ENCODE measurements around the gene LNX1.

LNX1 gene

DNA sequence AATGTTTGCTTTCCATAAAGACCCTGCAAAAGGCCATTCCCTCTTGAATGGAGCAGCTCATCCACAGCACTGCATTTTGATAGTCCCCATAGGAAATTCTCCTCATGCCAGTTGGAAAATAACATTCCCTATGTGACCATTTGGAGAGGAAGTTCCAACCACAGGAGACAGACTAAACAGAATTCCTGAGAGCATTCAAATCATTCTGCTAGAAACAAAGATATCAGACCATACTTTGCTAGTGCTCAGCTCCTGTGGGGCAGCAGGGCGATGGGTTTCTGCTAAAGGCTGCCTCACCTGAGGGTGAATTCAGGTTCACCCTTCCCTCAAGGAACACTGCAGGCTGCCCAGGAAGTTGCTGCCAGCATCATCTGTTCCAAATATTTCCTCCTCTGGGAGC is 58.8 kb downstream of the LNX1 start:
- no peak for DNase-seq

- no peak for DNase-seq
Measured at GRCh38 chr4:53531585-53532224, 59.6 kb downstream of the LNX1 start.

DNA sequence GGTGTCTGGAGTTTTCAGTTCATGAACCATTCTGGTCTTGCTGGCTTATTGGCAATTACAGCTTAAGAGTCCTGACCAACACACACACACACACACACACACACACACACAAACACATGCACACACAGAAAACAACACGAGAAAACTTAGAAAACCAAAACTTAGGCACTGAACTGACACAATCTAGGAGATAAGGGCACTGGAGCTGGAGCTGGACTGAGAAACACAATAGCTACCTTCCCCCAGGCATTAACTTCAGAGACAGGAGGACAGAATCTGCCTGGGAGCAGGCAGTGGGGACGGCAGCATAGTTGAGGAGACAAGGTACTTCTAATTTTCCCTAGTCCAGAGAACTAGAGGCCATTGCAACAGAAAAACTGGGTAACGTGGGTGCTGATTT is 62.3 kb downstream of the LNX1 start:
- no peak for DNase-seq

GRCh38 chr4:53527930-53528329 is 63.4 kb downstream of the LNX1 start:
- DNase-seq, result no peak

DNA sequence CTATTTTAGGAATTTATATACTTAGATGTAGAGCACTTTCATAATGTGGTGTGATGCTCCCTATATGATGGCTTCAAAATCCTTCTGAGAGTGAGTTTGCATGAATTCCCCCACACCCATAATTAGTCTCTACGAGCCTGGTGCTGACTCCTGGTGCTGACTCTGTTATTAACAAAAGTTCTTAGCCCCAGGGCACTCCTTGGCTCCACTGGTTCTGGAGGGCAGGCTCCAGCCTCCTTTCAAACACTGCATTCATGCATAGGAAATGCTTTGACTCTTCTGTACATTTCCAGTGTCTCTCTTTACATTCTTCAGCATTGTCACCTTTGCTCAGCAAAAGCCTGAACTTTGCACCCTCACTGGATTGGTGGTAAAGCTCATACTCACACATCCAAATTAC is 64.0 kb downstream of the LNX1 start:
- DNase-seq, result no peak

- DNase-seq, result no peak
Measured at GRCh38 chr4:53522334-53522733, 69.0 kb downstream of the LNX1 start.

DNA sequence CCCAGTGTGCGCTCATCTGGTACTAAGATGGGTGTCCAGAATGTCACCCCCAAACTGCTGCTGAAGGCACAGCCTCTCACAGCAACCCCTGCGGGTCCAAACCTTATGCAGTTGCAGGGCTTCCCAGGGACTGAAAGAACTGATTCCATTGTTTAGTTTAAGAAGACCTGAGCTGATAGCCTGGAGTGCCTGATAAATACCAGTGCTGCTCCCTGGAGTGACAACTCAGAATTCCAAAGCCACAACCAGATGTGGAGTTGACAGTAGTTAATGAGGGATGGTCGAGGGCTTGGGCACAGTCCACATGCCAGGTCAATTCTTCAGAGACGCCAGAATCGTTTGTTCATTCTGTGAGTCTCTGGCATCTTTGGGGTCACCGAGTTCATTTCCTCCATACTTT is 71.2 kb downstream of the LNX1 start:
- DNase-seq, result no peak

- DNase-seq, result no peak
Measured at GRCh38 chr4:53518807-53519206, 72.5 kb downstream of the LNX1 start.

DNA sequence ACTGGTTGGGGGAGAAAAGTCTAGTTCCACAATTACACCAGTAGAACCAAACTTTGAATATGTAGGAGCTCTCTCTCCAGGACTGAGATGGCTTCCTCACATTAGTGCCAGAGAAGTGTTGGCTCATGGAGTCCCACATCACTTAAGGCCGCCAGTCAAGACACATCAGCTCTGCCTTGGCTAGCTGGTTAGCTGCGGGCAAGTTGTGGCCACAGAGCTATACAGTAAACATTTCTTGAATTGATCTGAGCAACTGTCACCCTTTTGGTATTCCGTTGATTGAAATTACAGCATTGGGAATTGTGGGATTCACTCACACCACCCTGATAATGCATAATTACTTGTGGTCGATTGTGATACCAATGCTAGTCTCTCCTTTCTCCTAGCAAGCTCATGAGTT is 76.2 kb downstream of the LNX1 start:
- DNase-seq, result no peak

- no peak for DNase-seq
Measured at GRCh38 chr4:53514509-53514908, 76.8 kb downstream of the LNX1 start.

GRCh38 chr4:53512608-53513007 is 78.7 kb downstream of the LNX1 start:
- DNase-seq, result no peak

GRCh38 chr4:53511014-53511413 is 80.3 kb downstream of the LNX1 start:
- peak; percentile 52 to 81 for DNase-seq

- DNase-seq, result no peak
Measured at GRCh38 chr4:53510321-53510720, 81.0 kb downstream of the LNX1 start.

GRCh38 chr4:53508446-53508845 is 82.8 kb downstream of the LNX1 start:
- no peak for DNase-seq

DNA sequence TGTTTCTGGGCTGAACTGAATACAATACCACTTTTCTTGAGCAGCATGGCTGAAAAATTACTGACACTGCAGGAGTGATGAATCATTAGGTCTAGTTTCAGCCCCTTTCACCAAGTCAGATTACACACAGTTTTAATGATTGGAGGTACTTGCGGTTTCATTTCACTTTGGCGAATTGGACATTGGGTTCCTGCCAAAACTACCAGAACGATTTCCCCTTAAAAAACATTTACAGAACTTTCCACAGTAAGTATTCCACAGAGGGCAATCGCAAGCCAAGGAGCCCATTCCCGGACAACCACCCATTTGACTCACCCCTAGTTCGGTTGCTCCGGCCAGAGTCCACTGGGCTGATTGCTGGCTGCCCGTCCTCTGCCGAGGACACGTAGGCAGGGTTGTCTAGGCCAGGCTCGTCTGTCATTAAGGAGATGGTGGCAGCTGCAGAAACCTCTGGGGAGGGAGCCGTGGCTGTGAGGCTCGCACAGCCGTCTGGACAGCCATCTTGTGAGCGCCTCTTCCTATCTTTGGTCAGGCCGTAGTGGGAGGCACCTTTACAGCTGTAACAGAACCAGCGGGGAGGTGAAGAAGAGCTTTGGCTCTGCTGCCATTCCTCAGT is 83.5 kb downstream of the LNX1 start:
- peak in 1 of 2 experiments; percentile 24 for DNase-seq

DNA sequence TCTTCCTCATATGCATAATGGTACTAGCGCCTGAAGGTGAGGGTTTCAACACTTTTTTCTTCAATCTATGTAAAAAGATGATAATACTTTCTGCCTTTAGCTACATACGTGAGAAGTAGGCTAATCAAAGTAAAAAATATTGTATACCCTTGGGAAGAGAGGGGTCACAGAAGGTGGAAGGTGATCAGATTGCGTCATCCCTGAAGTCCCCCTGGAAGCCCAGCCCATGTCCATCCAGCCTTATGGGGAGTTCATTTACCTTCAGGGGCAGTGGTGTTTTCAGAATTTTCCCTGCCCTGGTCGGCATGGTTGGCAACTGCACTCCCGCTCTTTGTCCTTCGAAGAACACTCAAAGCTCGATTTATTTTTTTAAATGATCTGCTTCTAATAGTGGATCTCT is 84.2 kb downstream of the LNX1 start:
- no peak for DNase-seq

- DNase-seq, result no peak
Measured at GRCh38 chr4:53505947-53506346, 85.3 kb downstream of the LNX1 start.

DNA sequence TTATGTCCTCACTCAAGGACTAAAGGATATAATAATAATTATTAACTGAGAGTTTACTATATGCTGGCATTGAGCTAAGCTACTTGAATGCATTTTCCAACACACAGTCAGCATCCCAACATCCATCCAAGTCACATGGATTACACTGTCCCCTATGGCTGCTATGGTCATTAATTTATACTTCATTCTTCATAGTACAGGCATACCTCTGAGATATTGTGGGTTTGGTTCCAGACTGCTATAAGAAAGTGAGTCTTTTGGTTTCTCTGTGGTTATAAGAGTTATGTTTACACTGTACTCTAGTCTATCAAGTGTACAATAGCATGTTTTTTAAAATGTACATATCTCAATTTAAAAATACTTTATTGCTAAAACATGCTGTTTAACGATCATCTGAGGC is 89.2 kb downstream of the LNX1 start:
- DNase-seq, result no peak

DNA sequence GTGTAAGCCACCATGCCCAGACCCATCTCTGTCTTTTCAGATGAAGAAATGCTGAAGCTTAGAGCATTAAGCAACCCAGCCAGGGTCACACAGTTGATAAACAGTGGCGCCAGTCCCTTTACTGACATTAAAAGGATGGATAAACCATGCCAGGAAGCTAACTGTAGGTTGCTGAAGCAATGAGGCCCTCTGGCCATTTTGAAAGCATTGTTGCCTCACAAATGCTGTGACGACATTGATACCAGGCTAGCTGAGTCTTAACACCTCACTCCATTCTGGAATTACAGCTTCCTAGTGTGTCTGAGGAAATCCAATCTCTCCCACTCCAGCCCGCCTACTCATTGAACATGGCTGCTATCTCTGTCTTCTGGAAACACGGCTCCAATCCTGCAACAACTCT is 89.7 kb downstream of the LNX1 start:
- no peak for DNase-seq

DNA sequence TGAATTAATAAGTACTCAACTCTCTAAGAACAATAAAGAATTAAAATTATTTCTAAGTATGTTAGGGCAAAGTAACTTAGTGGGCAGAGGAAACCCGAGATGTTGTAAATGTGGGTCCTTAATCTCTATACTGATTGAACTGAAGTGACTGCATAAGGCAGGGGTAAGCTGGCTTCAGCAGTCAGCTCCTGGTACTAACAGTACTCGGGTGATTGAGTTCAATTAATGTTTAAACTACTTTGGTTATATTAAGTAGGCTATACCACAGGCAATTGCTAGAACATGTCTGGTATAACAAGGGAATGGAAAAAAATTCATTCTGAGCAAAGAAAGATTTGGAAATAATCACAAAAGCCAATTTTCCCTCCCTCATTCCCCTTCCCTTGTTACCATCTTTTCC is 90.7 kb downstream of the LNX1 start:
- no peak for DNase-seq

DNA sequence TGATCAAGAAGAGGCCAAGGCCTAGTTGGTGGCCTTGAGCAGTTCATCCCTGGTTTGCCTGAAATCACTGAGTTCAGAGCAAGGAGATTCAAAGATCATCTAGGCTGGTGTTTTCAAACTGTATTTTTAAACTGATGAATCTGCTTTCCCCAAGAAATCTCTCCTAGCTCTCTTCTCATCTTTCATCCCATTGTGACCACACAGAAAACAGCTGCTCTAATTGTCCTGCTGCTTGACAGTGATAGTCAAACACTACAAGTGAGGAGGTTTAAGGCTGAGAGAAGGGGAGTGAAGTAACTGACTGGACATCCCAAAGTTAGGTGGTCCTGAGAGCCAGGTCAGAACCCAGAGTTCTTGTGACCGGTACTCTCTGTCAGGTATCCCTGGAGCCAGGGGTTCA is 91.5 kb downstream of the LNX1 start:
- no peak for DNase-seq

DNA sequence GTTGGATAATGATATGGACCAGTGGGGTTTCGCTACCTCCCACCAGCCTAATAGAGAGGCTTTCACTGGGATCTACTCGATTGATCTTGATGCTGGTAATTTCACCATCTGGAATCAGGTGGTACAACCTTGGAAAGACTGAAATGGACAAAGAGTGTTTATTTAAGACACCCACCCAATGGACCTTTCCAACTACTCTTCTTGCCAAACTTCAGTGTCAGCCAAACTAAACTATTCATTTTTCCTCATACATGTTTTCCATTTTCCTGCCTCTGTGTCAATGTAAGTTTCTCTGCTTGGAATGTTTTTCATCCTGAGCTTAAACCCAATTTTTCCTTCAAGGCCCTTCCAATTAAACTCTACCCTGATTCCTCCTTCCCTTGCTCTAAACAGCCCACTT is 92.6 kb downstream of the LNX1 start:
- no peak for DNase-seq

GRCh38 chr4:53497487-53498244 is 93.6 kb downstream of the LNX1 start:
- no peak for DNase-seq

- no peak for DNase-seq
Measured at GRCh38 chr4:53494851-53495250, 96.4 kb downstream of the LNX1 start.
